ENCODE measurements around the gene LRFN4. TPM values are rescaled to one million over a fixed set of nuclear protein-coding genes. Genes with fewer than 3 reads are reported as not detected.

The LRFN4 gene
- total and polyA plus RNA-seq, 2 of the 8 experiments (the other 6 are each of a cell fraction or from before 2014, with no cell fraction given), result 49.8 to 64.3 TPM

GRCh38 chr11:66879000-66879399 is 22.1 kb downstream of the LRFN4 start:
- Histone ChIP-seq H3K9me3 (ENCODE audit: insufficient read depth in 2 of 2, low read depth in 1 of 2, low read length in 1 of 2) (no peaks in the 10 kb centered on the region), H3K56ac (replicated peaks; ENCODE audit: insufficient read length, low read depth, low read length) (no peak overlapping the region), H3K9ac (replicated peaks in 1 of 4; ENCODE audit: extremely low read depth in 1 of 4, low read depth in 3 of 4, low read length in 3 of 4) (no peak overlapping the region; a peak in 1 of 7 replicates), H3K79me2 (ENCODE audit: control insufficient read depth in 1 of 2, insufficient read depth in 2 of 2, low read length in 2 of 2) (no peaks in the 10 kb centered on the region), H4K5ac (ENCODE audit: insufficient read length, low read depth, low read length) (no peak overlapping the region), H3K14ac (ENCODE audit: insufficient read length) (no peak overlapping the region), H2AFZ (ENCODE audit: low read length) (no peak overlapping the region), H3K4me2 (ENCODE audit: insufficient read depth in 1 of 2, low read depth in 2 of 2, low read length in 2 of 2) (no peak overlapping the region), H3K23me2 (ENCODE audit: low read depth, low read length) (no peaks in the 10 kb centered on the region), H3K4me1 (replicated peaks in 1 of 4; ENCODE audit: control insufficient read depth in 3 of 4, insufficient read depth in 4 of 4, low read length in 3 of 4) (peaks cover 4 to 21% (median 15%) of the 10 kb centered on the region in 4 experiments), H3K27ac (ENCODE audit: low read depth, low read length) (no peak overlapping the region; the same call in 1 of the 2 replicates), H2BK20ac (ENCODE audit: low read length) (no peak overlapping the region), H3K18ac (ENCODE audit: extremely low read depth, low read length) (no peak overlapping the region), H3K79me1 (ENCODE audit: low read depth, low read length) (peaks cover 2% of the 10 kb centered on the region), H3K4me3 (ENCODE audit: extremely low read depth in 1 of 4, insufficient read depth in 2 of 4, low read depth in 3 of 4, low read length in 4 of 4) (no peak overlapping the region), H3K23ac (ENCODE audit: insufficient read length) (no peak overlapping the region), H3K27me3 (replicated peaks in 1 of 4; ENCODE audit: control insufficient read depth in 3 of 4, extremely low read depth in 1 of 4, insufficient read depth in 3 of 4, low read length in 3 of 4) (no peaks in the 10 kb centered on the region), H4K20me1 (replicated peaks in 1 of 2; ENCODE audit: control insufficient read depth in 1 of 2, insufficient read depth in 2 of 2, low read length in 2 of 2) (peaks cover 0 to 2% of the 10 kb centered on the region in 2 experiments), H2BK5ac (ENCODE audit: low read depth, low read length) (no peak overlapping the region; the same call in 1 of the 2 replicates), H2BK15ac (ENCODE audit: low read length) (no peak overlapping the region), H4K8ac (ENCODE audit: extremely low read depth, insufficient read depth, low read length) (peak overlapping the region; percentile 77), H3K36me3 (ENCODE audit: control insufficient read depth in 2 of 4, insufficient read depth in 4 of 4, low read length in 3 of 4) (no peaks in the 10 kb centered on the region), H2BK120ac (replicated peaks; ENCODE audit: low read depth, low read length) (no peak overlapping the region), H4K91ac (replicated peaks; ENCODE audit: insufficient read length, low read length) (no peak overlapping the region), H3K4ac (replicated peaks; ENCODE audit: insufficient read length, low read depth, low read length) (no peak overlapping the region), H2AK5ac (ENCODE audit: low read depth, low read length) (no peak overlapping the region), H2BK12ac (ENCODE audit: low read depth, low read length) (no peak overlapping the region)
- ChIA-PET POLR2A (ENCODE audit: partially characterized antibody) (interaction anchor here (0.8 kb wide), 1 partner anchor 97 kb away, joined by 3 read pairs; no protein-coding TSS in a partner anchor), CTCF (ENCODE audit: partially characterized antibody) (interaction anchor here (0.6 to 11.9 kb wide), 10 partner anchors 11 to 225 kb away, joined by 3 to 199 read pairs (median 26); partner anchors contain the start of genes C11orf86 and RCE1)
- TF ChIP-seq PHF8 (conservative IDR thresholded peaks at IDR 0.05; ENCODE audit: low read depth, low read length) (no peak), USF2 (IDR thresholded peaks at IDR 0.05; ENCODE audit: low read length) (no peak), CHD1 (IDR thresholded peaks at IDR 0.05; ENCODE audit: low read depth, low read length) (no peak), CBX5 (IDR thresholded peaks at IDR 0.05; ENCODE audit: low read depth, low read length) (no peak), SUZ12 (IDR thresholded peaks at IDR 0.05; ENCODE audit: low read length) (no peak), POU5F1 (IDR thresholded peaks at IDR 0.05; ENCODE audit: low read depth, low read length) (no peak)
- 98% methylated on average over 6 of the region's 7 CpGs; no CpG with 5 or more reads in 1 of the 2 experiments for WGBS, 2 experiments (ENCODE audit: extremely low coverage in 1 of 2, insufficient coverage in 1 of 2, insufficient read length in 1 of 2, insufficient replicate concordance in 2 of 2, low coverage in 1 of 2, low lambda C conversion rate in 2 of 2, missing lambda C conversion rate in 1 of 2)
- FAIRE-seq (no peak), DNase-seq (ENCODE audit: low read depth in 1 of 2, low spot score in 2 of 2) (no peak)

All from H1 (cell line).